Inflammatory macrophage (primary cell): Measurements from ENCODE around the gene LLCFC1.
"Not testable (repeated sequence)": the region's sequence is repeated elsewhere in the genome, so short reads cannot be mapped to it uniquely, and the experiment has no call there.

ENCODE experiments used
- DNase-seq, 2 donors: peaks; one replicate each; pipeline ENCODE4 v3.0.0-alpha.2; 2020 to 2022

The LLCFC1 gene

GRCh38 chr7:142943706-142944268 is 4.5 kb downstream of the LLCFC1 start:
- DNase-seq: no peak

- DNase-seq: no peak
These were observed 5.7 kb downstream of the LLCFC1 start for GRCh38 chr7:142945001-142945400.

- no peak for DNase-seq
These were observed 9.3 kb downstream of the LLCFC1 start for GRCh38 chr7:142948603-142949002.

- DNase-seq: no peak
These were observed 11.0 kb downstream of the LLCFC1 start for GRCh38 chr7:142950235-142950634.

- peak; percentile 6 to 13 for DNase-seq
These were observed 15.5 kb downstream of the LLCFC1 start for GRCh38 chr7:142954680-142955268.

- DNase-seq: no peak
These were observed 17.8 kb downstream of the LLCFC1 start for GRCh38 chr7:142956951-142957623.

GRCh38 chr7:142957723-142958122 is 18.4 kb downstream of the LLCFC1 start:
- peak; percentile 6 to 23 for DNase-seq

- DNase-seq: no peak
These were observed 19.9 kb downstream of the LLCFC1 start for GRCh38 chr7:142959202-142959601.

- DNase-seq: peak in 1 of 2 donors; percentile 23
These were observed 21.8 kb downstream of the LLCFC1 start for GRCh38 chr7:142960955-142961512.

- DNase-seq: no peak
These were observed 22.3 kb downstream of the LLCFC1 start for GRCh38 chr7:142961595-142961972.

GRCh38 chr7:142961973-142962926 is 23.0 kb downstream of the LLCFC1 start, which contains the start of gene KEL:
KEL (minus strand) TSS chr7:142962363; CDS start chr7:142962206, 157 bp downstream.
- peak; percentile 8 to 35 for DNase-seq

- DNase-seq: no peak
These were observed 23.7 kb downstream of the LLCFC1 start for GRCh38 chr7:142962991-142963390.

- no peak for DNase-seq
These were observed 24.7 kb downstream of the LLCFC1 start for GRCh38 chr7:142963993-142964392.

GRCh38 chr7:142964502-142965246 is 25.4 kb downstream of the LLCFC1 start:
- DNase-seq: peak in 1 of 2 donors; percentile 7

GRCh38 chr7:142968229-142968628 is 28.9 kb downstream of the LLCFC1 start:
- DNase-seq: peak; percentile 23 to 50

GRCh38 chr7:142969183-142969582 is 29.9 kb downstream of the LLCFC1 start:
- peak; percentile 66 to 77 for DNase-seq

- DNase-seq: peak; percentile 12 to 57
These were observed 35.3 kb downstream of the LLCFC1 start for GRCh38 chr7:142974626-142975025.

- DNase-seq: not testable (repeated sequence)
These were observed 39.1 kb downstream of the LLCFC1 start for GRCh38 chr7:142978402-142978801.

GRCh38 chr7:142983825-142984224 is 44.5 kb downstream of the LLCFC1 start:
- no peak for DNase-seq

- no peak for DNase-seq
These were observed 45.0 kb downstream of the LLCFC1 start for GRCh38 chr7:142984297-142984696.
